Ureter (tissue), 1 donor: ENCODE data around the gene MAB21L1. TPM values are rescaled to one million over a fixed set of nuclear protein-coding genes. Genes with fewer than 3 reads are reported as not detected.

ENCODE experiments used
- DNase-seq: peaks from one replicate; pipeline ENCODE4 v3.0.0-alpha.2; 2020; ENCODE audit warnings: low spot score
- total RNA-seq: library from RNA; stranded (reverse); gene quantifications from one replicate; pipeline ENCODE4 v1.2.4, GENCODE V29; 2023
- donor health status: DM: yes; HTN: yes; CAD: no.

Gene MAB21L1
- total RNA-seq, 1 donor from 2014 or later: 0.36 TPM

GRCh38 chr13:35479706-35480105, 3.2 kb upstream of the MAB21L1 start:
- no peak for DNase-seq

- no peak for DNase-seq
Observed at GRCh38 chr13:35479038-35479492, 2.6 kb upstream of the MAB21L1 start.

- no peak for DNase-seq
Observed at GRCh38 chr13:35478271-35479037, 2.0 kb upstream of the MAB21L1 start.

- DNase-seq: no peak
Observed at GRCh38 chr13:35477386-35477946, 977 bp upstream of the MAB21L1 start.

DNA sequence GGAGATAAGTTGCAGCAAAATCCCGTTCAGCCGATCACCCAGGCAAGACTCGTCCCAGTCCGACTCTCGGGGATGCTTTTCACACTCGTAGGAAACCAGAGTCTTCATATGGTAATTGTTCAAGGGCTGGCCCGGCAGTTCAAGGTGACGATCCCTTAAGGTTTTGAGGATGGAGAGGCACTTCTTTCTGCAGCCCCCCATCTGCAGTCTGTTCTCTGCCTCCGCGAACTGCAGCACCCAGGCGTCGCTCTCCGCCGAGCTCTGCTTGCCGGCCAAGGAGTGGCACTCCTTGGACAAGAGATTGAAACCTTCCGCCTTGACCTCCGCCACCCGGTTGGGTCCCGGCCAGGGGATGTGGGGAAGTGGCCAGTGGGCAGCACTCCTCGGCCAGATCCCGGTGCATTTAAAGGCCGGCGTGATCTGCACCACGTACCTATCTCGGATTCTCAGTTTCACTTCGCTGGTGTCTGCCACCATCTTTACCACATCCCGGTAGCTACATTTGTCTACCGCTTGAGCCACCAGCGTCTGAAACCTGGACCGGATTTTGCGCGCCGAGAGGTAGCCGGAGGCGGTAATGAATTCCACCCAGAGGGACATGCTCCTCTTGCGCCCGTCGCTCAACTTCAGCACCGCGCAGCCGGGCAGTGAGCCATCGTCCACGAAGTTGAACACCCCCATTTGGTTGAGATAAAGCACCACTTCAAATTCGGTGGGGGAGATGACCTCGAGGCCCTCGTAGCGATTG, 1.1 kb downstream of the MAB21L1 start:
- DNase-seq: peak; percentile 47

DNA sequence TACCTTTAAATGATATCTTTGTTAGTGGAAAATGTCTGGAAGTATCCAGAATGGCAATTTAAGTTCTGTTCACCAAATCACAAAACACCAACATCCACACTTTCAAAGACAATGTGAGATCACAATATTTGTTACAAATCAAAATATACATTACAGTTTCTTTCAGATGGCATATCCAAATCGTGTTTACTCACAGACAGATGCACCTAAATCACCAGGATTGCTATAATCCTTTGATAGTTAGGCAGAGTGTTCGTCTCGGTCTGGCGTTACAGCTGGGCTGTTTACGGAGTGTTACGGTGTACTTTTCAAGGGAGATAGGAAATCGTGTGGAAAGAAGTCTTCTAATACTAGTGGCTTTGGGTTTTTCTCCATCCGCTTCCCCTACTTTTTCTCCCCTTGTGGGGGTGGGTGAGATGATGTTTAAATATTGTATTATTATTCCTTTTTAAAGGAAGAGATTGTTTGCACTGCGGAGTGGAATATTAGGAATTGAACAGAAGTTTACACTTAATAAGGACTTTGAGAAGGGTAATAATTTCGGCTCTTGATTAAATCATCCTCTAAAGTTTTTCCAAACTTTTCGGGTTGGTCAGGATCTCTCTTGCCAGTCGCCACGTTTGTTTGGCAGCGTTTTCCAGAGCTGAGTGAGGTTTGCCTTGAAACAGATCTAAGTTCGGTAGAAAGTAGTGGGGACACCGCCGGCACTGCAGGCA, 1.8 kb downstream of the MAB21L1 start:
- DNase-seq: no peak

- DNase-seq: no peak
Observed at GRCh38 chr13:35473802-35474201, 2.7 kb downstream of the MAB21L1 start.

DNA sequence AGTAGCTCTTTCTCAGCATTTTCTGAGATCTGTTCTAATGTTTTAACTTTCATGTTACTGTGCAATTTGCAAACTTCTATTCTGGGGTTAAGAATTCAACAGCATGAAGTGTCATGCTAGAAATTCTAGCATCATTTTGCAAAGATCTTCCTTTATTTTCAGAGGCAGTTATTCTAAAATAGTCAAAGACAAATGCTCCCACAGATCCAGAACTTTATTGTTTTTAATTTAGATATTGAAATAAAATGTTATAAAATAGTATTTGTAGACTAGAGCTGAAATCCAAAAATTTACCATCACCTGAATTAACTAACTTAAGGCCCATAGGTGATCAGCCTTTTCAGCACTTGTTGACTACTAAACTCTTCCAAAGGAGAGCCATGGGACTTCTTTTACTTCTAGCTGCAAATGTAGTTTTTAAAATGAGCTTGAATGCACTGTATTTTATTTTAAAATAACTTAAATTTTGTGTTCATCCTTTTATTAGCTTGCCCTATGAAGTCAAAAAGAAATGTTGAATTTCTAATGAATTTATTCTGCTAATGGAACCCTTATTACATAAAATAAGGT, 3.2 kb downstream of the MAB21L1 start:
- no peak for DNase-seq

GRCh38 chr13:35472323-35472881, 4.1 kb downstream of the MAB21L1 start:
- no peak for DNase-seq

DNA sequence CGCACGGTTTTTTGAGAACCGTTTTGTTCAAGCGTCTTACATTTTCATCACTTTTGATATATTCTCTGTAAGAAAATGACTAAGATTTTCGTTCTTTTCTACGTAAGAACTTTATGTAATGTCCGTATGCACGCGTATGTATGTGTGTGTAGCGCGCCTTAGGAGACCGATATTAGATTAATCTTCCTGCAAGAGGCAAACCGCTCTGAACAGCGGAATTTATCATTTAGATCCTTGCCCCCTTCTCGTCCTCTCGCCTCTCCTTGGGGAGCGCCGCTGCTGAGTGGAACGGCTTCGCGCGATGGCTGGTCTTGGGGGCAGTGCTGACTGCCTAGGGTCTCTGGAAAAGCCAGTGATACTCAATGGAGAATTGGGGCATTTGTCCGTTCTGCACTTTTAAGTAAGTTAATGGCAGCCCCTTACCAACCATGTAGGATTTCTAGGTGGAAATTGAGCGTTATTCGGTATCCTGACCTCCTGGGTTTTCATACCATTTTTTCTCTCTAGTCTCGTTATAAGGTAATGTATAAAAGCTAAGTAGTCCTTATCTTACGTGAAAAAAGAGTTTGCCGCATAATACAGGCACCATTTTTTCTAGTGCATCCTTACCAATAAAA, 4.7 kb downstream of the MAB21L1 start:
- no peak for DNase-seq

DNA sequence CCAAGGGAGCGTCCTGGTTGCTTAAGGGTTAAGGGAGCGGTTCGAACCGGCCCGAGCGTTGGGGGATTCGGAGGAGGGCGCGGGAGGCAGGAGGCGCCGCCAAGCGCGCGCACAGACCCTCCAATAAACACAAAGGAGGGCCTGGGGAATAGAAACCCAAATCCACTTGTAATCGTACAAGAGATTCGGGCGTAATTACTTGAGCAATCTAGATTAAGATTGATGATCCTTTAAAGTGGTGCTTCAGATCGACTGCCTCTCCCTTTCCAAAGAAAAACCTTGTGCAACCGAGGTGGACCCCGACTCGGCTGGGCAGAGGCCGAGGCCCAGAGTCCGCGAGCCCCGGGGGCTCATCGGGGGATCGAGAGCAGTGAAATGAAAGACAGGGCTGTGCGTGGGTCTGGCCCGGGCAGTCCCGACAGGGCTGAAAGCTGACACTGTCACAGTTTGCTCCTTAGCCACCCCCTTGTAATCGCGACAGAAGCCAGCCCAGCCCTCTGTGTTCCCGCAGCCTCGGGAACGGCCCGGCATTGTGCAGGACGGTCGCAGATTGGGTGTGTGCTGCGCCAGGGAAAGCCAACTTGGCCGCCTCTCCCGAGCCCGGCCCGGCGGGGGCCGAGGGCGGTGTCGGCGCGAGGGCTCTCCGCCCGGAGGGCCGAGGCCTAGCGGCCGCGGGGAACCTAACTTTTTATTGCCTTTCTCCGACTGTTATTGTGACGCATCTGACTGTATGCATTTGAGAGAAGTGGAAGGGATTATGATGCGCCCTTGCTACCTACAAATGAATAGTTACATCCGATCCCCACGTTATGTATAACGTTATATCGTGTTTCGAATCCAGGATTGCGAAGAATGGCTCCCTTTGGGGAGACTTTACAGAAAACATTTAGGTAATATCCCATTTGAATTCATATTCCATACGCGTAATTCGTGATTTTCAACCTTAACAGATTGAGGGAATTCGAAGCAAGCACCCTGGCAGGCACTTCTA, 5.5 kb downstream of the MAB21L1 start:
- no peak for DNase-seq

- no peak for DNase-seq
Observed at GRCh38 chr13:35469806-35470525, 6.5 kb downstream of the MAB21L1 start.

- DNase-seq: no peak
Observed at GRCh38 chr13:35468195-35468594, 8.3 kb downstream of the MAB21L1 start.

- no peak for DNase-seq
Observed at GRCh38 chr13:35465371-35465770, 11.1 kb downstream of the MAB21L1 start.

DNA sequence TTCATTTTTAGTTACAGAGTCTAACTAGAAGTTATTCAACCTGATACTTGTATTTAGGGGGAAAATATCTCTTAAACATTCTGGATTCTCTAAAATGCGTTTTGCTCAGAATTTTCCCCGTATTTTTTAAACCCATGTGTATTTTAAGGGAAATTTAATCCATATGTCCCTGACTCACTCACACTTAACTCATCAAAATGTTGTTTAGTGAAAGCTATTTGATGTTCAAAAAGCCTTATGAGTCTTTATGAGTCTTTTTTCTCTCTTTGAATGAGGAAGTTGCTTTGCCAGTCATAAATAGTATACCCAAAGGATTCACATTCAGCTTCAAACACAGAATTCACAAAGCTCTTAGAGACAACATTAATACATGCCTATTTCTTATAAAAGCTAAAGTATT, 16.4 kb downstream of the MAB21L1 start:
- no peak for DNase-seq

DNA sequence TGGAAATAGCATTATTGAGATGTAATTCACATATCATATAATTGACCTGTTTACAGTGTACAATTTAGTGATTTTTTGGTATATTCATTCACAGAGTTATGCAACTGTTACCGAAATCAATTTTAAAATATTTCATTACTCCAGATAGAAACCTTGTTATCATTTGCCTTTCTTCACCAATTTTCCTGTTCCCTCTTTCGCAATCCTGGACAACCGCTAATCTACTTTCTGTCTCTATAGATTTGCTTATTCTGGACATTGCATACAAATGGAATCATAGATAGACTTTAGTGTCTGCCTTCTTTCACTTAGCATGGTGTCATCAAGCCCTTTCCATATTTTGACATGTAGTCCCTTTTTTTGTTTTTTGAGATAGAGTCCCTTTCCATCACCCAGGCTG, 19.2 kb downstream of the MAB21L1 start:
- DNase-seq: no peak

DNA sequence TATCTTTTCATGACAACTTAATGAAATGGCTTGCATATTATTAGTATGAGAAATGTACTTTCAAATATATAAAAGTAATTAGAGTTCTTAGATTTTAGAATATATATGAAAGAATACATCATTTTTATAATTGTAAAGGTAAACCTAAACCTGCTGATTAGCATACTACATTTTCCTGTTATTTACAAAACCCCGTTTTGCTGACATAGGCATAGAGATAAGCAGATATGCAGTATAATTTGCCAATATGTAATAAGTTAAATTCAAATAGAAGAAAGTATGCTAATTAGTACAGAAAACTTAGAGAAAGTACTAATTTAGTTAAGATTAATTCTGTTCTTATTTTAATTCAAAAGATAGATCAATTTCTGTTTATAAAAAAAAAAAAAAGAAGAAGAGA, 21.5 kb downstream of the MAB21L1 start:
- no peak for DNase-seq

GRCh38 chr13:35449821-35450220, 26.7 kb downstream of the MAB21L1 start:
- DNase-seq: no peak

GRCh38 chr13:35448465-35448864, 28.0 kb downstream of the MAB21L1 start:
- DNase-seq: no peak
